ENCODE data around the gene TMEM178B. TPM values are rescaled to one million over a fixed set of nuclear protein-coding genes. Genes with fewer than 3 reads are reported as not detected.

TMEM178B gene
- total and polyA plus RNA-seq, 8 donors = 0.16 to 5.6 (median 3.4) TPM

GRCh38 chr7:141463986-141464385, 390.1 kb downstream of the TMEM178B start:
- no peak overlapping the region for H3K4me3 ChIP-seq
- H3K4me1 ChIP-seq = no peaks in the 10 kb centered on the region
- ATAC-seq (no peak), DNase-seq (no peak)
- no peaks in the 10 kb centered on the region for H3K36me3 ChIP-seq
- TF ChIP-seq, protein P1, sequence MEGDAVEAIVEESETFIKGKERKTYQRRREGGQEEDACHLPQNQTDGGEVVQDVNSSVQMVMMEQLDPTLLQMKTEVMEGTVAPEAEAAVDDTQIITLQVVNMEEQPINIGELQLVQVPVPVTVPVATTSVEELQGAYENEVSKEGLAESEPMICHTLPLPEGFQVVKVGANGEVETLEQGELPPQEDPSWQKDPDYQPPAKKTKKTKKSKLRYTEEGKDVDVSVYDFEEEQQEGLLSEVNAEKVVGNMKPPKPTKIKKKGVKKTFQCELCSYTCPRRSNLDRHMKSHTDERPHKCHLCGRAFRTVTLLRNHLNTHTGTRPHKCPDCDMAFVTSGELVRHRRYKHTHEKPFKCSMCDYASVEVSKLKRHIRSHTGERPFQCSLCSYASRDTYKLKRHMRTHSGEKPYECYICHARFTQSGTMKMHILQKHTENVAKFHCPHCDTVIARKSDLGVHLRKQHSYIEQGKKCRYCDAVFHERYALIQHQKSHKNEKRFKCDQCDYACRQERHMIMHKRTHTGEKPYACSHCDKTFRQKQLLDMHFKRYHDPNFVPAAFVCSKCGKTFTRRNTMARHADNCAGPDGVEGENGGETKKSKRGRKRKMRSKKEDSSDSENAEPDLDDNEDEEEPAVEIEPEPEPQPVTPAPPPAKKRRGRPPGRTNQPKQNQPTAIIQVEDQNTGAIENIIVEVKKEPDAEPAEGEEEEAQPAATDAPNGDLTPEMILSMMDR (IDR thresholded peaks at IDR 0.05) = no peak
- intact Hi-C loops (cut with DNase I) = no loop called here
- no peaks in the 10 kb centered on the region for H3K9me3 ChIP-seq
- H3K27me3 ChIP-seq = no peaks in the 10 kb centered on the region
- no peak overlapping the region for H3K27ac ChIP-seq

- TF ChIP-seq, protein P1 (IDR thresholded peaks at IDR 0.05) = no peak
- Histone ChIP-seq H3K27ac (no peak overlapping the region), H3K4me1 (no peaks in the 10 kb centered on the region), H3K9me3 (no peaks in the 10 kb centered on the region), H3K4me3 (no peak overlapping the region), H3K36me3 (no peaks in the 10 kb centered on the region), H3K27me3 (no peaks in the 10 kb centered on the region)
- no peak for ATAC-seq
- no peak for DNase-seq
- intact Hi-C loops (cut with DNase I) = no loop called here
Observed at GRCh38 chr7:141464551-141464950, 390.7 kb downstream of the TMEM178B start.

GRCh38 chr7:141466151-141466904, 392.5 kb downstream of the TMEM178B start:
- DNase-seq = no peak
- H3K4me1 ChIP-seq = no peaks in the 10 kb centered on the region
- ATAC-seq = peak; percentile 33
- TF ChIP-seq, protein P1 (IDR thresholded peaks at IDR 0.05) = no peak
- H3K4me3 ChIP-seq = no peak overlapping the region
- no peaks in the 10 kb centered on the region for H3K36me3 ChIP-seq
- no peak overlapping the region for H3K27ac ChIP-seq
- H3K9me3 ChIP-seq = no peaks in the 10 kb centered on the region
- intact Hi-C loops (cut with DNase I) = no loop called here
- H3K27me3 ChIP-seq = no peaks in the 10 kb centered on the region

GRCh38 chr7:141468341-141468740, 394.5 kb downstream of the TMEM178B start:
- H3K9me3 ChIP-seq = no peaks in the 10 kb centered on the region
- H3K27ac ChIP-seq = no peak overlapping the region
- no peak for DNase-seq
- H3K4me3 ChIP-seq = no peak overlapping the region
- intact Hi-C loops (cut with DNase I) = no loop called here
- H3K4me1 ChIP-seq = no peaks in the 10 kb centered on the region
- H3K36me3 ChIP-seq = no peaks in the 10 kb centered on the region
- no peaks in the 10 kb centered on the region for H3K27me3 ChIP-seq
- ATAC-seq = no peak
- TF ChIP-seq, protein P1 (IDR thresholded peaks at IDR 0.05) = no peak

DNA sequence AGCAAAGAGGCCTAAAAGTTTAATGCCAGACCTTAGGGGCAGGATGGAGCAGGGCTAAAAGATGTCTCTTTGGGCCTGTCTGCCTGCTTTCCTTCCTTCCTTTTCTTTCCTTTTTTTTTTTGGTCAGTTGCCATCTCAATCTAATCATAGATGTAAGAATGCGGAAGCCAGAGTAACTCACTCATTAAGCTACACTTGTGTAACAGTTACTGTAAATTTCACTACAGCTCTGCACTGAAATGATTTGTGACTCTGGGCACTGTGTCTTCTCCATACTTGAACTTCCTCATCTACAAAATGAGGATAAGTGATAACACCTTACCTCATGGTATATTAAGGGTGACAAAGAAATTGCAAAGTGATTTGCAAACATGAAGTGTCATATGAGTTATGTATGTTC, 401.8 kb downstream of the TMEM178B start:
- TF ChIP-seq, protein P1 (IDR thresholded peaks at IDR 0.05) = no peak
- Histone ChIP-seq H3K27me3 (no peaks in the 10 kb centered on the region), H3K36me3 (no peaks in the 10 kb centered on the region), H3K4me1 (no peaks in the 10 kb centered on the region), H3K9me3 (no peaks in the 10 kb centered on the region), H3K4me3 (no peak overlapping the region), H3K27ac (no peak overlapping the region)
- no peak for ATAC-seq
- peak in 1 of 4 donors; percentile 24 for DNase-seq
- intact Hi-C loops (cut with DNase I) = no loop called here
